Gastroesophageal sphincter (tissue), 4 donors: ENCODE results near the gene TENT4A. TPM values are rescaled to one million over a fixed set of nuclear protein-coding genes. Genes with fewer than 3 reads are reported as not detected.
A peak's percentile ranks its signal among the peaks of the same experiment; 100 is the strongest.

Experiments
- ATAC-seq: fragments of 150-250 bp; one replicate; pipeline ENCODE4 v1.9.1; 2016; ENCODE audit warnings: mild to moderate bottlenecking, moderate library complexity
- H3K27ac ChIP-seq, 4 donors: fragments of 200-600 bp; sonication (generic) in 3 of 4; 1 replicate in 3 of 4; 2 replicates in 1 of 4; pipeline ENCODE4 v1.5.1; 2016 to 2019
- H3K27me3 ChIP-seq: fragments of 200-600 bp; sonication (generic); one replicate; pipeline ENCODE4 v1.5.1; 2019
- H3K36me3 ChIP-seq, 2 donors: fragments of 200-600 bp; sonication (generic); one replicate each; pipeline ENCODE4 v1.5.1; 2019; ENCODE audit warnings: control low read depth in 1 of 2
- H3K4me1 ChIP-seq, 3 donors: fragments of 200-600 bp; sonication (generic); 1 replicate in 2 of 3; 2 replicates in 1 of 3; pipeline ENCODE4 v1.5.1; 2016 to 2019; ENCODE audit warnings: control low read depth in 2 of 3
- H3K4me3 ChIP-seq, 2 donors: fragments of 200-600 bp; sonication (generic); one replicate each; pipeline ENCODE4 v1.5.1; 2019; ENCODE audit warnings: mild to moderate bottlenecking in 1 of 2, moderate library complexity in 1 of 2
- H3K9me3 ChIP-seq, 3 donors: fragments of 200-600 bp; sonication (generic); one replicate each; pipeline ENCODE4 v1.5.1; 2017 to 2019; ENCODE audit warnings: control low read depth in 2 of 3
- EP300 ChIP-seq: sonication (generic); formaldehyde crosslinking; IDR thresholded peaks from one replicate; pipeline ENCODE4 v1.6.1; 2017; ENCODE audit warnings: antibody characterized with exemption, mild to moderate bottlenecking
- POLR2A ChIP-seq, 2 donors: fragments of 450-650 bp; IDR thresholded peaks; one replicate each; pipeline ENCODE4 v1.6.1; 2017; ENCODE audit warnings: antibody characterized with exemption in 2 of 2, mild to moderate bottlenecking in 2 of 2, moderate library complexity in 1 of 2
- POLR2AphosphoS5 ChIP-seq: sonication (generic); formaldehyde crosslinking; IDR thresholded peaks from one replicate; pipeline ENCODE4 v1.6.1; 2017; ENCODE audit warnings: antibody characterized with exemption
- WGBS, 2 donors: methylation state at CpG; one replicate each; pipeline ENCODE4 v1.1.5; 2018; ENCODE audit warnings: low coverage in 1 of 2; 5-methylcytosine and 5-hydroxymethylcytosine counted together
- total RNA-seq, 4 donors: library from RNA; depleted of rRNA; stranded (reverse); fragments of >200 nt; gene quantifications; one replicate each; pipeline ENCODE4 v1.1.0, GENCODE V29; 2016
- TF ChIP-seq, protein P1 (sequence below), 4 experiments: fragments of 200-600 bp in 2 of 4; fragments of 450-650 bp in 2 of 4; sonication (generic) in 1 of 4; IDR thresholded peaks; one replicate each; pipeline ENCODE4 v1.5.1; 2017 to 2019; ENCODE audit warnings: antibody characterized with exemption in 4 of 4, mild to moderate bottlenecking in 2 of 4, moderate library complexity in 2 of 4

TENT4A gene
- total RNA-seq, 4 donors from 2014 or later = 15.8 to 21.3 (median 17.3) TPM

DNA sequence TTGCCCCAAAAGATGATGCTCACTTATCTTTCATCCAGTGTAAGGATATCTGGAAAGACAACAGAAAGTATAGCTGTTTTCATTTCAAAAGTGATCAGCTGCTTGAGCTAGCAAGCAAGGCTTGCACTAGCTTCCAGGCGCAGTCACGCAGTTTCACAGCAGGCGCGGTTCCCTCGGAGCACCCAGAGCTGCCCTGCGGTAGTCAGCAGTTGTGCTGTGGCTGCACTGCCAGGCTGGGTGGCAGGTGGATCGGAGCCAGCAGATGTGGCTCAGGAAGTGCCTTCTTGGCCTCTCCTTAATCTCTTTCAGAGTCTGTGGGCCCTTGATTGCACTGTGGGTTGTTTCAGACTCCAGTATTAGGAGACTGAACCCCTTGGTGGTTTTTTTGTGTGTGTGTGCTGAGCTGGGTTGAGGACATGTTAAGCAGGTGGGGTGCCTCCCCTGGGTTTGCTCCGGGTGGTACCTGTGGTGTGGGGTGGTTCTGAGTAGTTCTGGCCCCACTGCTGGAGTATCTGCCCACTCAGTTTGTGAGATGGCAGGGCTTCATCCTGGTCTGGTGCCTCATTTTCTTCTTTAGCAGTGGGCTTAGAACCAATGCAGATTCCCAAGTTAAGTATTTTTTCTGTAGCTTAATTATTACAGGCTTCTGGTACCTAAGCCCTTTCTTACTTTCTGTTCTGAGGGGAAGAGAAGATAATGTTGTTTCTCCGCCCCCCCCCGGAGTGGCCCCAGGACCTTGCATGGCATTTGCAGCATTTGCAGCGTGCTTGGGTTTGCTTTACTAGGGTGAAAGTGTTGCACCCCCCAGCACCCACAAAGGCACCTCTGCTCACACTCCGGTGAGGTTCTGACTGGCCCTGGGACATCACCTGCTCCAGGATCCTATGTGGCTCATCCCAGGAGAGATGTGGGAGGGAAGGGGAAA, 16.4 kb downstream of the TENT4A start:
- Histone ChIP-seq H3K27me3 (no peaks in the 10 kb centered on the region), H3K4me1 (peaks cover 7 to 98% (median 40%) of the 10 kb centered on the region in 3 donors), H3K36me3 (no peaks in the 10 kb centered on the region), H3K4me3 (no peak overlapping the region), H3K9me3 (no peaks in the 10 kb centered on the region), H3K27ac (no peak overlapping the region)
- ATAC-seq = peak; percentile 14
- TF ChIP-seq POLR2AphosphoS5 (no peak), EP300 (no peak), POLR2A (IDR thresholded peaks at IDR 0.05) (no peak)
- TF ChIP-seq, protein P1, sequence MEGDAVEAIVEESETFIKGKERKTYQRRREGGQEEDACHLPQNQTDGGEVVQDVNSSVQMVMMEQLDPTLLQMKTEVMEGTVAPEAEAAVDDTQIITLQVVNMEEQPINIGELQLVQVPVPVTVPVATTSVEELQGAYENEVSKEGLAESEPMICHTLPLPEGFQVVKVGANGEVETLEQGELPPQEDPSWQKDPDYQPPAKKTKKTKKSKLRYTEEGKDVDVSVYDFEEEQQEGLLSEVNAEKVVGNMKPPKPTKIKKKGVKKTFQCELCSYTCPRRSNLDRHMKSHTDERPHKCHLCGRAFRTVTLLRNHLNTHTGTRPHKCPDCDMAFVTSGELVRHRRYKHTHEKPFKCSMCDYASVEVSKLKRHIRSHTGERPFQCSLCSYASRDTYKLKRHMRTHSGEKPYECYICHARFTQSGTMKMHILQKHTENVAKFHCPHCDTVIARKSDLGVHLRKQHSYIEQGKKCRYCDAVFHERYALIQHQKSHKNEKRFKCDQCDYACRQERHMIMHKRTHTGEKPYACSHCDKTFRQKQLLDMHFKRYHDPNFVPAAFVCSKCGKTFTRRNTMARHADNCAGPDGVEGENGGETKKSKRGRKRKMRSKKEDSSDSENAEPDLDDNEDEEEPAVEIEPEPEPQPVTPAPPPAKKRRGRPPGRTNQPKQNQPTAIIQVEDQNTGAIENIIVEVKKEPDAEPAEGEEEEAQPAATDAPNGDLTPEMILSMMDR (IDR thresholded peaks at IDR 0.05) = no peak
- WGBS, 2 donors = 78 to 100% methylated on average over 3 to 6 of the region's 12 CpGs

GRCh38 chr5:6730407-6730806, 17.2 kb downstream of the TENT4A start:
- ATAC-seq = no peak
- H3K27me3 ChIP-seq = no peaks in the 10 kb centered on the region
- peaks cover 7 to 98% (median 39%) of the 10 kb centered on the region in 3 donors for H3K4me1 ChIP-seq
- H3K4me3 ChIP-seq = no peak overlapping the region
- no peaks in the 10 kb centered on the region for H3K36me3 ChIP-seq
- TF ChIP-seq POLR2A (IDR thresholded peaks at IDR 0.05) = no peak
- TF ChIP-seq EP300 = no peak
- no peak for TF ChIP-seq POLR2AphosphoS5
- TF ChIP-seq, protein P1 (IDR thresholded peaks at IDR 0.05) = no peak
- 77 to 82% methylated on average over 4 to 8 of the region's 8 CpGs for WGBS, 2 donors
- H3K27ac ChIP-seq = no peak overlapping the region
- H3K9me3 ChIP-seq = no peaks in the 10 kb centered on the region

- peaks cover 7 to 98% (median 39%) of the 10 kb centered on the region in 3 donors for H3K4me1 ChIP-seq
- ATAC-seq = no peak
- WGBS, 2 donors = 79 to 92% methylated on average over 3 of the region's 3 CpGs
Observed at GRCh38 chr5:6730807-6731206, 17.6 kb downstream of the TENT4A start.

GRCh38 chr5:6731465-6732237, 18.4 kb downstream of the TENT4A start:
- peak overlapping the region in 3 of 4 donors; percentile 15 to 61 (median 56) for H3K27ac ChIP-seq
- no peak for ATAC-seq
- peaks cover 7 to 96% (median 39%) of the 10 kb centered on the region in 3 donors for H3K4me1 ChIP-seq
- H3K36me3 ChIP-seq = no peaks in the 10 kb centered on the region
- TF ChIP-seq, protein P1 (IDR thresholded peaks at IDR 0.05) = no peak
- no peaks in the 10 kb centered on the region for H3K9me3 ChIP-seq
- 29 to 52% methylated on average over 3 to 5 of the region's 7 CpGs for WGBS, 2 donors
- H3K27me3 ChIP-seq = no peaks in the 10 kb centered on the region
- H3K4me3 ChIP-seq = no peak overlapping the region

More at GRCh38 chr5:6730807-6731206, 17.6 kb downstream of the TENT4A start:
- H3K36me3 ChIP-seq = no peaks in the 10 kb centered on the region
- TF ChIP-seq EP300 (no peak), POLR2A (IDR thresholded peaks at IDR 0.05) (no peak), POLR2AphosphoS5 (no peak)
- TF ChIP-seq, protein P1 (IDR thresholded peaks at IDR 0.05) = no peak
- no peaks in the 10 kb centered on the region for H3K9me3 ChIP-seq
- no peak overlapping the region for H3K27ac ChIP-seq
- H3K4me3 ChIP-seq = no peak overlapping the region
- H3K27me3 ChIP-seq = no peaks in the 10 kb centered on the region
